ENCODE data around the gene COL4A6.

GRCh38 chrX:108199041-108199440 is 239.2 kb downstream of the COL4A6 start:
- TF ChIP-seq CTCF (IDR thresholded peaks at IDR 0.05), result no peak
- TF ChIP-seq POLR2A (IDR thresholded peaks at IDR 0.05), result no peak

Measured in thyroid gland (tissue), 4 donors.